RCC 7860 (cell line): Measurements from ENCODE around the gene ITPA.
"Not testable (repeated sequence)": the region's sequence is repeated elsewhere in the genome, so short reads cannot be mapped to it uniquely, and the experiment has no call there.

Source experiments
- DNase-seq: peaks from one replicate; pipeline ENCODE4 v3.0.0-alpha.2; 2015; ENCODE audit warnings: low spot score
- FAIRE-seq: peaks from 2 replicates; lab custom pipeline; 2012; peaks lifted over from hg19 to GRCh38; lab: Jason Lieb, UNC

The ITPA gene

DNA sequence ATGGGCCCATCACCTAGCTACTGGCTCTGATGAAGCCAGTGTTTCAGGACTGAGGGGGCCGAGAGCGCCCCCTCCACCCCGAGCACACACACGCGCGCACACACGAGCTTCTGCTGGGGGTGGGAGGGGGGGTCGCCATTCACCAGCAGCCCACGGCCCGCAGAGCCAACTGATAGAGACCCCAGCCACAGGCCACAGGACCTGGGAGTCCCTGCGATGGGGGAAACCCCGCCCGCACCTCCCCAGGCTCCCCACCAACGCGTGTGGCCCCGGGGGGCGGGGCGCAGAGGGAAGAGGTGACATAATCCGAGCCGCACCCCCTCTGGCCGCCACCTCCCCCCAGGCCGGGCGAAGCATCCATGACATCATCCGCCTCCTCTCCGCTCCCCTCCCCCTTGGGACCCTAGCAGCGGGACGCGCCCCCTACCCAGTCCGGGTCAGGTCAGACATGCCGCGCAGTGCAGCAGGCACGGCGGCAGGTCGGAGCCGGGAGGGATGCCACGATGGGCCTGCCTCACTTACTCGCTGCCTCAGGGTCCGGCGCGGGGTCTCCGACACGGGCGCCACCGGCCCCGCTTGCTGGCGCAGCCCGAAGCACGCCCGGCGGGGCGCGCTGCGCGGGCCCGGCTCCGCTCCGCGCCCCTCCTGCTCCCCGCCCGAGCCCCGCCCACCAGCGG, 36.2 kb upstream of the ITPA start, which contains the start of gene LZTS3:
TSS of gene LZTS3 (minus strand) at position 617 of the 677 bp plus-strand sequence. CDS start 6,386 bp downstream, outside the sequence.
- FAIRE-seq = no peak
- DNase-seq = peak; percentile 11

DNA sequence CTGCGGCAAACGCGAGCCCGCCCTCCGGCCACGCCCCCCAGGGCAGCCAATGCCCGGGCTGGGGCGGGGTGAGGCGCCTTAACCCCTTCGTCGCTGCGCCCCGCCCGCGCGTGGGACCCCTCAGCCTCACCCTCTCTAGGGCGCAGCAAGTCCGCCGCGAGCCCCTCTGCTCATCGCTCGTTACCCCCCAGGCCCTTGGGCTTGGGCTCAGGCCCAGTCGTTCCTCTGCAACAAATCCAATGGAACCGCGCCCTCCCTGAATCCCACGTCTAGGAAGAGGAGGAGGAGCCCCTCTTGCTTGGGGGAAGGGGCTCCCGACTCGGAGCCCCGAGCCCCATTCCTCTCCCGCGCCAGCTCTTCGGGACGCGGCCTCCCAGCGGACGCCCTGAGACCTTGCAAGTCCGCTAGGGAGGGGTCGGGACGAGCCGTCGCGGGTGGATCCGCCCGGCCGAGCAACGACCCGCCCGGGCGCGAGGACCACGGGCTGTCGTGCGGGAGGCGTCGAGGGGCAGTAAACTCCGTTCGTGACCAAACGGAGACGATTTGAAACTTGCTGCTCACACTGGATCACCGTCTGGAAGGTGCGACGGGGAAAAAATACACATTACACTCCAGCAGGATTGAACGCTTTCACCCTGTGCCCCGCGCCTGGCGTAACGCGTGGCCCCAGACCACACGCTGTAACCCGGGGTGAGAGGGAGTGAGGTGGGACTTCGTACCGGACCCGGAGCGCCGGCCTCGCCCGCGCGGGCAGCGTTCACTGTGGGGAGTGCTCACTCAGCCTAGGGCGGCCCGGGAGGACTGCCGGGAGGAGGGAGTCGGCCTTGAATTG, 35.5 kb upstream of the ITPA start:
- DNase-seq (peak; percentile 22), FAIRE-seq (no peak)

DNA sequence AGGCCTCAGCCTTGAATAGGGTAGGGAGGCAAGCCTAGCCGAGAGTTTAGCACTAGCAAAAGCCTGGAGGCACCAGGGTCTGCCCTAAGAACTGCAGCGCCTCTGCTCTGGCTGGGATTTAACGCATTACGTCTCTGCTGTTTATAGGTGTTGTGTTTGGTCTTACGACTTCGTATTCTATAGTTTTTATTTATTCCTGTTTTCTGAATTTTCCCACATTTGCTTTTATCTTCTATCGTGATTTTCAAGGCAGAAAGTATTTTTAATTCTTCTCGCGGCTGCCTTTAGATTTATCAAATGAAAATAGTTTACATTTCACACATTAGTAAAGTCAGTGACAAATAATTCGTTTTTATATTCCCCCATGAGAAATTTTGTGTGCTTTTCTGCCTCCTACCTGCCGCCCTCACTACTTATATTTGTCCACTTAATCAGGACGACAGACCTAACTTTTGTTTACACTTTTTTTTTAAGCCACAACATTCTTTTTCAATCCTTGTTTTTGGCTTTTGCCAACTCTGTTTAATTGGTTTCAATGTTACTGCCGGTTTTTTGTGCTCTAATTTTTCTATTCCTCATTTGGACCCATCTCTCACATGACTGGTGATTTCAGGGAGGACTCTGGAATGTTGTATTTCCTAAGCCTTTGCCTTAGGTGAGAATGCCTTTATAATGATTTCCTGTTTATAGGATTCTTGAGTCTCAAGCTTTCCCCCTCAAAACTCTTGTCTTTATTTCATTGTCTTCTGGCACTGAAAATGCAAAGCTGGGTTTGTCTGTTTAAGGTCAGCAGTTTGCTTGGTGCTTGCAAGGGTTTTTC, 34.6 kb upstream of the ITPA start:
- FAIRE-seq (no peak), DNase-seq (no peak)

DNA sequence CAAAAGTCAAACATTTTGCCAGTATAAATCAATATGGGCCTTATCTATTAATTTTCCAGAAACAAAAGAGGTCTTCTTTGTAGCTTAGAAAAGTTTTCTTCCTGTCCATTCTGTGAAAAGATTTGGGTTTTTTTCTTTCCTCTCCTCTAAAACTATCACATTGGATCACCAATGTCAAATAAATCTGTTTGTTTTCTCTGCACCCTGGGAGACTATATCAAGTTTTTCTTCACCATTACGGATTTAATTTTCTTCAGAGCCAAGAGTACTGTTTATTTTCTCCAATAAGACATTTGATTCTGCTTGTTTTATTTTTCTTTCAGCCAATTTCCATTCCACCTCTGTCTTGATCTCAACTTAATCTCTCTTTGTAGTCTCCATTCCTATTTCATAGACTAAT, 34.0 kb upstream of the ITPA start:
- no peak for DNase-seq
- FAIRE-seq = no peak

DNA sequence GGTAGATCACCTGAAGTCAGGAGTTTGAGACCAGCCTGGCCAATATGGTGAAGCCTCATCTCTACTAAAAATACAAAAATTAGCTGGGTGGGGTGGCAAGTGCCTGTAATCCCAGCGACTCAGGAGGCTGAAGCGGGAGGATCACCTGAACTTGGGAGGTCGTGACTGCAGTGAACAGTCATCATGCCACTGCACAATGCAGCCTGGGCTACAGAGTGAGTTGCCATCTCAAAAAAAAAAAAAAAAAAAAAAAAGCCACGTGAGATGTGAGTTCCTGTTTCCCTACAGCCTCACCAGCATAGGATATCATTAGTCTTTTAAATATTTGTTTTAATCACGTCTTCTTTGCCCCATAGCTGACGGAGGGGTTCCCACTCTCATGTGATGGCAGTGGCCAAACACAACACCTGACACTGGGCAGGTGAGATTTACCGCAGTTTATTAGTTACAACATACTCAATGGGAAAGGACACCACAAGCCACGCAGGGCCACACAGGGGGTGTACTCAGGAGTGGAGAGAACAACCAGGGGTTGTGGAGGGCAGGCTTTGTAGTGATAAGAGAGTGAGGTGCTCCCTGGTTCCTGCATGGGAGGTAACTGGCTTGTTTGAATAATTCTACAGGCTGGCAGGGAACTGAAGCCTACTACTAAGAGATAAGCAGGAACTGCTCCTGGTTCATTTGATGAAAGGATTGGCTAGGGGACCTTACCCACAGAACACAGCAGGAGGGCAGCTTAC, 31.4 kb upstream of the ITPA start:
- DNase-seq (no peak), FAIRE-seq (no peak)

DNA sequence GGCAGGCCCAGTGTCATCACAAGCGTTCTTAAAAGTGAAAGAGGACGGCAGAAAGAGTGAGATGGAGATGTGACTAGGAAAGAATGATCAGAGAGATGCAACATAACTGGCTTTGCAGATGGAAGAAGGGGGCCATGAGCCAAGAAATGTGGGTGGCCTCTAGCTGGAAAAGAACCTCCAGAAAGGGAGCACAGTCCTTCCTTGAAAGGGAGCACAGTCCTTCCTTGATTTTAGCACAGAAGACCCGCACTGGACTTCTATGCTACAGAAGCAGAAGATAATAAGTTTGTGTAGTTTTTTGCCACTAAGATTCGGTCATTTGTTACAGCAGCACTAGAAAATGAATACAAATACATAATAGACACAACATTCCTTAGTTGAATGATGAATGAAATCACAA, 29.0 kb upstream of the ITPA start:
- DNase-seq = no peak
- FAIRE-seq = no peak

DNA sequence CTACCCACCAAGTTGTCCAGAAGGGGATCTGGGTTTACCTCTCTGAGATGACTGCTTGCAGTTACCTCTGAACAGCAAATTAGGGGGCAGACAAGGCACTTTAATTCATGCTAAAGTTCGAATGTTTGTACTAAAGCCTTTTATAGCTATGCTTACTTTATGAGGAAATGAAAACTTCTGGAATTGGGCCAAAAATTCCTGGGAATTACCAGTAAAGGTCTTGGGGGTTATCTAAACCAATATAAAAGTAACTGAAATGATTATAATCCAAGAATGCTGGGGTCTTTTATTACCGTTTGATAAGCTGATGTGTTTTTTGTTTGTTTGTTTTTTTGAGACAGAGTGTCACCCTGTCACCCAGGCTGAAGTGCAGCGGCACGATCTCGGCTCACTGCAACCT, 28.0 kb upstream of the ITPA start:
- no peak for FAIRE-seq
- no peak for DNase-seq

DNA sequence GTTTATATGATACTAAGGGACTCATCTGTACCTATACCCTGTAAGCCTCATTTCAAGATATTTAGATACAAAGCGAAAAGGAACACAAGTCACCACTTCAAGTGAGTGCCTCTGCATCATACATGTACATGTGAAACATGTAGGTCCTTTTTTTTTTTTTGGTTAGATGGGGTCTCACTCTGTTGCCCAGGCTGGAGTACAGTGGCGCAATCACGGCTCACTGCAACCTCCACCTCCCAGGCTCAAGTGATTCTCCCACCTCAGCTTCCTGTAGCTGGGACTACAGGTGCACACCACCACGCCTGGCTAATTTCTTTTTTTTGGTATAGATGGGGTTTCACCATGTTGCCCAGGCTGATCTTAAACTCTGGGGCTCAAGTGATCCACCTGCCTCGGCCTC, 26.9 kb upstream of the ITPA start:
- FAIRE-seq, DNase-seq: not testable (repeated sequence)

DNA sequence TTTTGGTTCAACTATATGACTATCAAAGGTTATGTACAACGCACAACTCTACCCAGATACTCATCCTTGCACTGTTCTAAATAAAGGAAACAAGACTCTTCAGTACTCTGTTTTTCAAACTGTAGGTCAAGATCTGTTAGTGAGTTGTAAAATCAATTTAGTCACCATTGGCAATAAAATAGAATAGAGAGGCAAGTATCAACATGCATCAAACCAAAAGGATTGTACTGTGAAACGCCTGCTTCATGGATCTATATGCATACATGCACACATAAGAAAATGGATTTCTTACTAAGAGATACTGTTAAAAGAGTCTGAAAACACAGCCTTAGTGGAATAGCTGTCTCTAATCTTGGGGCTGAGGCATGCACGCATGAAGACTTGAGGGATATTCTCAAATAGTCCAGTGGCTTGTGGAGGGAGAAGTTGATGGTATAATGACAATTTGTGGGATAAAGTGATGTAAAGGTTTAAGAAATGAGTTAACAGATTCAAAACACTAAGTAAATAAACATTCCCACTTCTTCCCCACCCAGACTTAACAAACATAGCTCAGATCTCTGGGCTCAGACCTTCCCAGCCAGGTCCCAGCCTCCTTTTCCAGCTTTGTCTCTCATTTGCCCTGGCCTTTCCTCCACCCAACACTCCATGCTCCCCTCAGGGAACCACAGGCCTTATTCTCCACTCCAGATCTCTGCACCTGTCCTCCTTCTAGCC, 25.2 kb upstream of the ITPA start:
- DNase-seq (no peak), FAIRE-seq (no peak)

DNA sequence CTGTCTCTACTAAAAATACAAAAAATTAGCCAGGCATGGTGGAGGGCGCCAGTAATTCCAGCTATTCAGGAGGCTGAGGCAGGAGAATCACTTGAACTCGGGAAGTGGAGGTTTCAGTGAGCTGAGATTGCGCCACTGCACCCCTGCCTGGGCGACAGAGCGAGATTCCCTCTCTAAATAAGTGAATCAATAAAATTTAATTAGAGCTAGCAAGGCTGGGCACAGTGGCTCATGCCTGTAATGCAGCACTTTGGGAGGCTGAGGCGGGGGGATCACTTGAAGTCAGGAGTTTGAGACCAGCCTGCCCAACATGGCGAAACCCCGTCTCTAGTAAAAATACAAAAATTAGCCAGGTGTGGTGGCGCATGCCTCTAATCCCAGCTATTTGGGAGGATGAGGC, 21.4 kb upstream of the ITPA start:
- DNase-seq, FAIRE-seq: not testable (repeated sequence)

DNA sequence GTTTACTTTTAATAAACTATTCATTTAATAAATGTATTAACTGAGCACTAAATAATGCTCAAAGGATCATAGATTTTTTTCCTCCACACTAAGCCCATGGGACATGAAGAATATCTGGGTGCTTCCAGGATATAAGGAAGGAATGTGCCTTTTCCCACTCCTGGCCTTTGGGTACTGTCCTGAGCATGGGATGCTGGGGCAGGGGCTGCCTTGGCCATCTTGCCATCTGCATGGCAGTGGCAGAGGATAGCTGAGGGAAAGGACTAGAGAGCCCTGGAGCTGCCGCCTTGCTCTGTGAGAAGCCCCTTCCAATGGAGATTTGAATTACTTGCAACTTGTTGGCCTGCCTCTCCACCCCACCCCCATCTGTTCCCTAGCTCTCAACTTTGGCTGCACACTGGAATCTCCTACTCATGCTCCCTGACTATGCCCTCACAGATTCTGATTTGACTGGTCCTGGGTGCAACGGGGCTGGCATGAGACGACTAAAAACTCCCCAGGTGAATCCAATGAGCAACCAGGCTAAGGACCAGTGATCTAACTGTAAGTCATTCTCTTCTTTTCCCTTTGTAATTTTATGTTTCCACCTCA, 20.4 kb upstream of the ITPA start:
- no peak for DNase-seq
- no peak for FAIRE-seq

DNA sequence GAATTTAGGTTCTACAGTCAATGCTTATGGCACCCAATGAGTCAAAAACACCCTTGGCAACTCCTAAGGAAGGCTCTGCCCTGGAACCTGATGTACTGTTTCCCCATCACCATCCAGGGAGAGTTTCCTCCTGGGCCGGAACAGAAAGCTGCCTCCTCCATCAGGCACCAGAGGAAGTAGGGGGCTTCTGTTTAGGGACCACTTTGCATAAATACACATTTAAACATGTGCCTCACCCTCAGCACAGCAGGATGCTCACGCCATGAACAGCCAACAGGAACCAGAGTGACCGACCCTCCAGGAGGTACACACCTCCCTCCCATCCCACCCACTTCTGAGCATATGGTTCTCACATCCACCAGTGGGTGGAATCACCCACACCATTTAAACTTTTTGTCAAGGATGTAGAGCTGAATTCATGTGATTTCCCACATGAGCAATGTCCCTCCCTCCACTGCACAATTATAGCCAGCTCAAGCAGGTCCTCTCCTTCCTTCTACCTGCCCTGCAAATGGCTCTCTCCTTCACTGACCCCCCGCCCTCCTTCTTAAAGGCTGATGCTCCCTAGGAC, 19.7 kb upstream of the ITPA start:
- no peak for FAIRE-seq
- DNase-seq = no peak

DNA sequence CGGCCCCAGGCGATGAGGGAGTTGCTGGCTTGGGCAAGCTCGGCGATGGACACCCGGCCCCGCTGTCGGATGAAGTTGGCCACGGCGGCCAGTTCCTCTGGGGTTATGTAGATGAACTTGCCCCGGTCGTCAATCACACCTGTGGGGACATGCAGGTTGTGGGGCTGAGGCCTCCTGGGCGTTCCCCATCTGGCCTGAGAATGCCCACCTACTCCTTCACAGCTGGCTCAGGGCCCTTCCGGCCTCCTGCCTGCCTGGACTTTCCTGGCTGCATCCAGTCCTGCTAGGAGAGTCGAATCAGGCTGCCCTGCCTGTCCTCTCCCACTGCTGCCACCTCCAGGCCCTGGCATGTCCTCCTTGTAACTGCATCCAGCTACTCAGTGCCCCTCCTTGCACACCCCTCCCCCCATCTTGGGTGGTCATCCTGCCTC, 18.6 kb upstream of the ITPA start:
- FAIRE-seq = no peak
- DNase-seq = no peak

DNA sequence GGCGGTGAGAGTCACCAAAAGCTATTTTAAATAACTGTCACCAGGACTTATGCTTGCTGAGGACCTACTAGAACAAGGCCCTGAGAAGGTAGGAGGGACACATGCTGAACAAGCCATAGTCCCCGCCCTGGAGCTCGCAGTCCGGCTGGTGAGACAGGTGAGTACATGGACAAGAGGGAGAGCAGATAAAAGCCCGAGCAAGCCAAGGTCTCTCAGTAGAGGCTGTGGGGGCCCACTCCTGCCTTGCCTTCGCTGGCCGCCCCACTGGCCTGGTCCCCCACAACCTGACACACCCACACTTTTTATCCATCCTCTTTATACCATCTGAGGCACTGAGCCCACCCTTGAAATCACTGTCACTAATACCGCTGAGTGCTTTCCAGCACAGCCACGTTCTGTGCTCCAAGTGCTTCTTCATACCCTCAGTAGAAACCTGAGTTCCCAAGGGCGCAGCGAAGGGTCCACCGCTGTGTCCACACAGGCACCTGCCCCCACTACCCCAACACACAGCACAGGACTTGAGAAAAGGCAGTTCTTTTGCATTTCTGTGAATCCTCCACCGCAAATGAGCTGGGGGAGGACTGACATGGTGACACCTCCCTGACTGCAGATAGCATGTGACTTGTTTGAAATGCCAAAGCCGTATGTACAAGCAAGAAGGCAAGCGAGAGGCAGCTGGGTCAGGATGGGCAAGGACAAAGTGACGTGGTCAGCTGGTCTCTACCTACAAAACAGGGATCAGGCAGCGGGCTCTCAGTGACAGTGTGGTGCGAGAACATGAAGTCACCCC, 16.9 kb upstream of the ITPA start:
- FAIRE-seq = no peak
- no peak for DNase-seq

DNA sequence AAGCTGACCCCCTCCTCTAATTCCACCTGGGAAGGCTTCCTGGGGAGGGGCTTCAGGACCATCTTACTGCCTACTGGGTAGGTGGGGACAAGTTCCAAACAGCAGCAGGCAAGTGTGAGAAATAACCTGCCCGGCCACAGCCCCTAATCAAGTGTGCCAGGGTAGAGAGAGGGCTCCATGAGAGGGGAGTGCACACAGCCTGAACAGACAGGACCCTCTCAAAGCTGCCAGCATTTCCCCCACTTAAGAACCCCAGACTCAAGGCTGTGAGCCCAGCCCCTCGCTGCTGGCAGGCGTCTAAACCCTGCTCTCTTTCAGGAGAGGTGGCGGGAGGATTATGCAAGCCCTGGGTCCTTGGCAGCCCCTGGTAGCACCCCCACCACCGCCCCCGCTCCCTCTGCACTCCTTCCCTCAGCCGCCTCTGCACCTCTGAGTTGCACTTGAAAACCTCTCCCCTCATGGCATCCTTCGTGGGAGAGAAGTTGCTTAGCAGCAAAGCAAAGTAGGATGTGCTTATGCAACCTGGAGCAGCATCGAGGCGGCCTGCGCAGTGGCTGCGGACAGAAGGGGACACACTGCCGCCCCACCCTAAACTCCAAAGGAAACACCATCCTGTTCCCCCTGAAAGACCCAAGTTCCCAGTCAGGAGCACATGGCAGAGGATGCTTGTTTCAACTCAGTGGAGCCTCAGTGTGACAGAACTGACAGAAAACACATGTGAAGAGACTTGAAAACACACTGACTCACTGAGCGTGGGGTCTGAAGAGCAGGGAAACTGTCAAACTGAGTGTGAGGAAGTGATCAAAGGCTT, 15.3 kb upstream of the ITPA start:
- no peak for FAIRE-seq

DNA sequence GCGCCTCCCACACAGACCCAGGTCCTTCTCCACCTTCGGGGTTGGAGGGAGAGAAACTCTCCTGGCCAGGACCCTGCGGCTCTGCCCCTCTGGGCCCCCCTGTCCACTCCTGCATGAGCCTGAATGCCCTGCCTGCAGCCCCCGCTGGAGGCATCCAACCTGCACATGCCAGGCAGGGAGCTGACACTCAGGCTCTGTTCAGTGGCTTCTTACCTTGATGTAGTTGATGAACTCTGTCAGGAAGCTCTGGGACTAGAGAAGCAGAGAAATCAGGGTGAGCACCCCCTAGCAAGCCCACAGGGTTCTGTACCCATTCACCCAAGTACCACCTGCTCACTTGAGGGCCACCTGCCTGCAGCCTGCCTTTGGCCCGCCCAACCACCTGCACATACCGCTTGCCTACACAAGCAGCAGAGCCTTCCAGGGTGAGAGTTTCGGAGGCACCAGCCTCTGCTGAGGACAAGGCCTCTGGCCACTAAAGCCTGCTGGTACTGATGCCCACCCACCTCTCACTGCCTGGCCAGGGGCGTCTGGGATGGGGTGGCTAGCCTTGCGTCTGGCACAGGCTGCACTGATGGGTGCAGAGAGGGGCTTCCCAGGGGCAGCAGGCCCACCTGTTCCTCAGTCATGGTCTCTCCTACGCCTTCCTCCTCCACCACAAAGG, 14.5 kb upstream of the ITPA start:
- DNase-seq = no peak
- FAIRE-seq = no peak

More for the DNA sequence above, 15.3 kb upstream of the ITPA start:
- DNase-seq = no peak

DNA sequence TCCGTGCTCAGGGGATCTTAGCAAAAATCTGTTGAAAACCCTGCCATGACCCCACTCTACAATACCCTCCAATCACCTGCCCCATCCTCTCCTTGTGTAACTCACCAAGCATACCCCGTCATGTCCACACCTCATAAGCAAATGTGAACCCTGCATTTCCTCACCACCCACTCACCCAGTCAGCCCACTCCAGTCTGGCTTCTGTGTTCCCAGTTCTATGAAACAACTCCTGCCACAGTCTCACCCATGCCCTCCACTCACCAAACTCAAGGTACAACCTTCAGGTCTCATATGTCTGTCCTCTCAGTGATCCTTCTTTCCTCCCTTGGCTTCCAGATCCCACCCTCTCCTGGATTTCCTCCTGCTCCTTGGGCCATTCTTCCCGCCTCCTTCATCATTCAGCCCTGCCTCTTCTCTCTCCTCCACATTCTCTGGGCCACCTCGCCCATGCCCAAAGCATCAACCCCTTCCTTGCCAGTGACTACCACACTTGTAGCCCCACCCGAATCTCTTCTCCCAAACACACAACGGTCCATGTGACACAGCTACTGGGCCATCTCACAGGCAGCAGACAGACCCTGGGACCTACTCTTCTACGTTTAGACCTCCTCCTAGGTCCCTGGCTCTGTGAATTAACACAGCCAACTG, 13.6 kb upstream of the ITPA start:
- DNase-seq = no peak
- no peak for FAIRE-seq
